ENCODE measurements around the gene HSPB9.

Gene HSPB9

GRCh38 chr17:42116705-42117396, 5.8 kb upstream of the HSPB9 start:
- Histone ChIP-seq H3K9me3 (ENCODE audit: insufficient read depth, low read depth, low read length) (no peaks in the 10 kb centered on the region), H3K27ac (ENCODE audit: low read length) (no peak overlapping the region), H3K4me3 (ENCODE audit: low read length) (no peak overlapping the region), H3K9ac (ENCODE audit: low read depth, low read length) (no peak overlapping the region), H3K27me3 (ENCODE audit: insufficient read depth, low read length) (no peaks in the 10 kb centered on the region), H3K36me3 (ENCODE audit: insufficient read depth, low read depth, low read length) (peaks cover 21% of the 10 kb centered on the region), H3K4me1 (ENCODE audit: insufficient read depth, low read length) (no peaks in the 10 kb centered on the region; the same call in 1 of the 2 replicates)

GRCh38 chr17:42117397-42118125, 5.0 kb upstream of the HSPB9 start:
- H3K9me3 ChIP-seq (ENCODE audit: insufficient read depth, low read depth, low read length): no peaks in the 10 kb centered on the region
- H3K4me3 ChIP-seq (ENCODE audit: low read length): no peak overlapping the region
- H3K9ac ChIP-seq (ENCODE audit: low read depth, low read length): no peak overlapping the region
- no peak overlapping the region for H3K27ac ChIP-seq (ENCODE audit: low read length)
- peaks cover 3% of the 10 kb centered on the region; the same call in 1 of the 2 replicates for H3K4me1 ChIP-seq (ENCODE audit: insufficient read depth, low read length)
- no peaks in the 10 kb centered on the region for H3K27me3 ChIP-seq (ENCODE audit: insufficient read depth, low read length)
- H3K36me3 ChIP-seq (ENCODE audit: insufficient read depth, low read depth, low read length): peaks cover 21% of the 10 kb centered on the region

- Histone ChIP-seq H3K4me3 (ENCODE audit: low read length) (no peak overlapping the region), H3K27me3 (ENCODE audit: insufficient read depth, low read length) (no peaks in the 10 kb centered on the region), H3K36me3 (ENCODE audit: insufficient read depth, low read depth, low read length) (peaks cover 19% of the 10 kb centered on the region), H3K27ac (ENCODE audit: low read length) (no peak overlapping the region), H3K9ac (ENCODE audit: low read depth, low read length) (no peak overlapping the region), H3K9me3 (ENCODE audit: insufficient read depth, low read depth, low read length) (no peaks in the 10 kb centered on the region), H3K4me1 (ENCODE audit: insufficient read depth, low read length) (peaks cover 3% of the 10 kb centered on the region; the same call in 1 of the 2 replicates)
Measured at GRCh38 chr17:42118126-42118510, 4.5 kb upstream of the HSPB9 start.

GRCh38 chr17:42118545-42118944, 4.1 kb upstream of the HSPB9 start:
- no peaks in the 10 kb centered on the region for H3K27me3 ChIP-seq (ENCODE audit: insufficient read depth, low read length)
- H3K4me1 ChIP-seq (ENCODE audit: insufficient read depth, low read length): peaks cover 3% of the 10 kb centered on the region; the same call in 1 of the 2 replicates
- H3K9me3 ChIP-seq (ENCODE audit: insufficient read depth, low read depth, low read length): no peaks in the 10 kb centered on the region
- peaks cover 17% of the 10 kb centered on the region for H3K36me3 ChIP-seq (ENCODE audit: insufficient read depth, low read depth, low read length)
- H3K27ac ChIP-seq (ENCODE audit: low read length): no peak overlapping the region
- no peak overlapping the region for H3K9ac ChIP-seq (ENCODE audit: low read depth, low read length)
- no peak overlapping the region for H3K4me3 ChIP-seq (ENCODE audit: low read length)

GRCh38 chr17:42119301-42119700, 3.3 kb upstream of the HSPB9 start:
- no peak overlapping the region for H3K9ac ChIP-seq (ENCODE audit: low read depth, low read length)
- no peaks in the 10 kb centered on the region for H3K9me3 ChIP-seq (ENCODE audit: insufficient read depth, low read depth, low read length)
- H3K36me3 ChIP-seq (ENCODE audit: insufficient read depth, low read depth, low read length): peaks cover 11% of the 10 kb centered on the region
- H3K4me1 ChIP-seq (ENCODE audit: insufficient read depth, low read length): peaks cover 3% of the 10 kb centered on the region; the same call in 1 of the 2 replicates
- H3K27me3 ChIP-seq (ENCODE audit: insufficient read depth, low read length): no peaks in the 10 kb centered on the region
- H3K27ac ChIP-seq (ENCODE audit: low read length): no peak overlapping the region
- no peak overlapping the region for H3K4me3 ChIP-seq (ENCODE audit: low read length)

GRCh38 chr17:42120161-42120769, 2.3 kb upstream of the HSPB9 start:
- H3K36me3 ChIP-seq (ENCODE audit: insufficient read depth, low read depth, low read length): peaks cover 7% of the 10 kb centered on the region
- no peak overlapping the region for H3K27ac ChIP-seq (ENCODE audit: low read length)

GRCh38 chr17:42120770-42121769, 1.5 kb upstream of the HSPB9 start, which contains the start of gene KAT2A:
Gene KAT2A, minus strand, starts transcription at chr17:42121367. Its CDS starts 63 bp downstream, at chr17:42121304.
- Histone ChIP-seq H3K36me3 (ENCODE audit: insufficient read depth, low read depth, low read length) (peaks cover 11% of the 10 kb centered on the region), H3K4me3 (ENCODE audit: low read length) (peak within 1 kb of the TSS; percentile 64), H3K9me3 (ENCODE audit: insufficient read depth, low read depth, low read length) (no peaks in the 10 kb centered on the region), H3K27ac (ENCODE audit: low read length) (no peak within 1 kb of the TSS), H3K9ac (ENCODE audit: low read depth, low read length) (peak within 1 kb of the TSS; percentile 73; the same call in 1 of the 2 replicates), H3K27me3 (ENCODE audit: insufficient read depth, low read length) (no peaks in the 10 kb centered on the region), H3K4me1 (ENCODE audit: insufficient read depth, low read length) (peaks cover 3% of the 10 kb centered on the region; the same call in 1 of the 2 replicates)

More at GRCh38 chr17:42120161-42120769, 2.3 kb upstream of the HSPB9 start:
- H3K9ac ChIP-seq (ENCODE audit: low read depth, low read length): peak overlapping the region; percentile 41; the same call in 1 of the 2 replicates
- peak overlapping the region; percentile 64 for H3K4me3 ChIP-seq (ENCODE audit: low read length)
- H3K27me3 ChIP-seq (ENCODE audit: insufficient read depth, low read length): no peaks in the 10 kb centered on the region
- peaks cover 3% of the 10 kb centered on the region; the same call in 1 of the 2 replicates for H3K4me1 ChIP-seq (ENCODE audit: insufficient read depth, low read length)
- no peaks in the 10 kb centered on the region for H3K9me3 ChIP-seq (ENCODE audit: insufficient read depth, low read depth, low read length)

- no peak overlapping the region for H3K9ac ChIP-seq (ENCODE audit: low read depth, low read length)
- H3K9me3 ChIP-seq (ENCODE audit: insufficient read depth, low read depth, low read length): no peaks in the 10 kb centered on the region
- H3K4me1 ChIP-seq (ENCODE audit: insufficient read depth, low read length): peaks cover 3% of the 10 kb centered on the region; the same call in 1 of the 2 replicates
- no peak overlapping the region for H3K27ac ChIP-seq (ENCODE audit: low read length)
- H3K4me3 ChIP-seq (ENCODE audit: low read length): no peak overlapping the region
- H3K27me3 ChIP-seq (ENCODE audit: insufficient read depth, low read length): no peaks in the 10 kb centered on the region
- peaks cover 41% of the 10 kb centered on the region for H3K36me3 ChIP-seq (ENCODE audit: insufficient read depth, low read depth, low read length)
Measured at GRCh38 chr17:42124256-42124655, 1.7 kb downstream of the HSPB9 start.

GRCh38 chr17:42125565-42125964, 3.0 kb downstream of the HSPB9 start:
- Histone ChIP-seq H3K9me3 (ENCODE audit: insufficient read depth, low read depth, low read length) (no peaks in the 10 kb centered on the region), H3K4me1 (ENCODE audit: insufficient read depth, low read length) (peaks cover 3% of the 10 kb centered on the region; the same call in 1 of the 2 replicates), H3K4me3 (ENCODE audit: low read length) (no peak overlapping the region), H3K27me3 (ENCODE audit: insufficient read depth, low read length) (no peaks in the 10 kb centered on the region), H3K36me3 (ENCODE audit: insufficient read depth, low read depth, low read length) (peaks cover 54% of the 10 kb centered on the region), H3K9ac (ENCODE audit: low read depth, low read length) (no peak overlapping the region), H3K27ac (ENCODE audit: low read length) (no peak overlapping the region)

GRCh38 chr17:42126836-42127235, 4.2 kb downstream of the HSPB9 start:
- no peak overlapping the region for H3K27ac ChIP-seq (ENCODE audit: low read length)
- H3K36me3 ChIP-seq (ENCODE audit: insufficient read depth, low read depth, low read length): peaks cover 59% of the 10 kb centered on the region
- peaks cover 3% of the 10 kb centered on the region; the same call in 1 of the 2 replicates for H3K4me1 ChIP-seq (ENCODE audit: insufficient read depth, low read length)
- no peaks in the 10 kb centered on the region for H3K27me3 ChIP-seq (ENCODE audit: insufficient read depth, low read length)
- H3K4me3 ChIP-seq (ENCODE audit: low read length): no peak overlapping the region
- H3K9me3 ChIP-seq (ENCODE audit: insufficient read depth, low read depth, low read length): no peaks in the 10 kb centered on the region
- H3K9ac ChIP-seq (ENCODE audit: low read depth, low read length): no peak overlapping the region

GRCh38 chr17:42127414-42127813, 4.8 kb downstream of the HSPB9 start:
- Histone ChIP-seq H3K36me3 (ENCODE audit: insufficient read depth, low read depth, low read length) (peaks cover 59% of the 10 kb centered on the region), H3K9me3 (ENCODE audit: insufficient read depth, low read depth, low read length) (no peaks in the 10 kb centered on the region), H3K9ac (ENCODE audit: low read depth, low read length) (no peak overlapping the region), H3K27ac (ENCODE audit: low read length) (no peak overlapping the region), H3K4me3 (ENCODE audit: low read length) (no peak overlapping the region), H3K4me1 (ENCODE audit: insufficient read depth, low read length) (no peaks in the 10 kb centered on the region), H3K27me3 (ENCODE audit: insufficient read depth, low read length) (no peaks in the 10 kb centered on the region)
